SK-MEL-5 (cell line): ENCODE data around the gene BMP15. TPM values are rescaled to one million over a fixed set of nuclear protein-coding genes. Genes with fewer than 3 reads are reported as not detected.

Experiments used
- DNase-seq: peaks from one replicate; pipeline ENCODE4 v3.0.0-alpha.2; 2016; ENCODE audit warnings: low read depth, low spot score
- in situ Hi-C: cut with HindIII; loops from 2 replicates; pipeline ENCODE4 v1.10.0; 2016; ENCODE audit warnings: low sequenced_read_pairs, high pct_unique_total_duplicates, low pct_unique_long_range_greater_than_20kb
- polyA plus RNA-seq, 2 experiments: library from polyadenylated mRNA; depleted of rRNA; stranded (reverse); fragments of >200 nt; gene quantifications; 2 replicates each; pipeline ENCODE4 v1.2.3, GENCODE V29; 2015
- total RNA-seq: library from RNA; depleted of rRNA; stranded (reverse); fragments of >200 nt; shearing (Covaris generic); gene quantifications from 2 replicates; pipeline ENCODE4 v1.2.3, GENCODE V29; 2014; rRNA removed

The BMP15 gene
- not detected in 2 replicates for total RNA-seq
- not detected in 2 replicates for polyA plus RNA-seq (2015; cell fraction: cytosol; rRNA removed)
- not detected in 2 replicates for polyA plus RNA-seq (2015; cell fraction: nucleus; rRNA removed)

GRCh38 chrX:50910685-50911176 is at the start of gene BMP15:
Gene BMP15, plus strand, starts transcription at chrX:50910735. Its CDS starts 49 bp downstream, at chrX:50910784.
- in situ Hi-C loops = no loop called here
- DNase-seq = no peak

- in situ Hi-C loops = no loop called here
- no peak for DNase-seq
These were observed 47.1 kb upstream of the BMP15 start for GRCh38 chrX:50863471-50863870.

GRCh38 chrX:50865311-50865710 is 45.2 kb upstream of the BMP15 start:
- in situ Hi-C loops = no loop called here
- no peak for DNase-seq

GRCh38 chrX:50871922-50872453 is 38.5 kb upstream of the BMP15 start:
- DNase-seq = no peak
- in situ Hi-C loops = no loop called here

GRCh38 chrX:50874876-50875275 is 35.7 kb upstream of the BMP15 start:
- in situ Hi-C loops = no loop called here
- peak; percentile 49 for DNase-seq

GRCh38 chrX:50876551-50876950 is 34.0 kb upstream of the BMP15 start:
- DNase-seq = no peak
- in situ Hi-C loops = no loop called here

- DNase-seq = no peak
- in situ Hi-C loops = no loop called here
These were observed 33.2 kb upstream of the BMP15 start for GRCh38 chrX:50877310-50877709.

- DNase-seq = no peak
- in situ Hi-C loops = no loop called here
These were observed 29.5 kb upstream of the BMP15 start for GRCh38 chrX:50881028-50881427.

GRCh38 chrX:50888884-50889283 is 21.7 kb upstream of the BMP15 start:
- in situ Hi-C loops = no loop called here
- no peak for DNase-seq

GRCh38 chrX:50889582-50889981 is 21.0 kb upstream of the BMP15 start:
- in situ Hi-C loops = no loop called here
- DNase-seq = peak; percentile 9

- in situ Hi-C loops = no loop called here
- DNase-seq = no peak
These were observed 17.5 kb upstream of the BMP15 start for GRCh38 chrX:50893047-50893446.

GRCh38 chrX:50893466-50893865 is 17.1 kb upstream of the BMP15 start:
- in situ Hi-C loops = no loop called here
- DNase-seq = no peak

- in situ Hi-C loops = no loop called here
- DNase-seq = peak; percentile 23
These were observed 5.2 kb upstream of the BMP15 start for GRCh38 chrX:50905334-50905733.

- no peak for DNase-seq
- in situ Hi-C loops = no loop called here
These were observed 3.0 kb downstream of the BMP15 start for GRCh38 chrX:50913520-50913919.

- in situ Hi-C loops = no loop called here
- DNase-seq = peak; percentile 44
These were observed 9.6 kb downstream of the BMP15 start for GRCh38 chrX:50920132-50920531.

- DNase-seq = no peak
- in situ Hi-C loops = no loop called here
These were observed 16.6 kb downstream of the BMP15 start for GRCh38 chrX:50927127-50927526.

- peak; percentile 32 for DNase-seq
- in situ Hi-C loops = no loop called here
These were observed 31.1 kb downstream of the BMP15 start for GRCh38 chrX:50941638-50942037.

GRCh38 chrX:50942471-50942870 is 31.9 kb downstream of the BMP15 start:
- DNase-seq = no peak
- in situ Hi-C loops = no loop called here

GRCh38 chrX:50952406-50952805 is 41.9 kb downstream of the BMP15 start:
- DNase-seq = no peak
- in situ Hi-C loops = no loop called here

GRCh38 chrX:50953832-50954231 is 43.3 kb downstream of the BMP15 start:
- DNase-seq = no peak
- in situ Hi-C loops = no loop called here
